Smooth muscle cell of bladder (primary cell): ENCODE measurements around the gene BTNL3. TPM values are rescaled to one million over a fixed set of nuclear protein-coding genes. Genes with fewer than 3 reads are reported as not detected.

Source experiments
- total RNA-seq: library from RNA; depleted of rRNA; stranded (reverse); fragments of >200 nt; gene quantifications from 2 replicates; pipeline ENCODE4 v1.2.3, GENCODE V29; 2014

The BTNL3 gene
- total RNA-seq: not detected in 2 replicates

GRCh38 chr5:180988592-180988991 lies at the start of gene BTNL3:
Gene BTNL3 (plus strand): TSS chr5:180988846. CDS start chr5:180989029, 183 bp downstream.

GRCh38 chr5:181039931-181040630 lies 51.4 kb downstream of the BTNL3 start, which contains the start of gene BTNL9:
Gene BTNL9 (plus strand): TSS chr5:181040266. CDS start chr5:181045490, 5,224 bp downstream.

Other genes with a start within 250 kb of the BTNL3 start
- not detected in 2 replicates for gene OR2Y1, start 248.8 kb upstream of the BTNL3 start, total RNA-seq
- 71.5 and 103 TPM in 2 replicates for gene MGAT1, start 186.0 kb upstream of the BTNL3 start, total RNA-seq
- gene ZFP62, start 127.6 kb upstream of the BTNL3 start, total RNA-seq: 16.6 and 19.0 TPM in 2 replicates
- not detected in 2 replicates for gene BTNL8, start 89.7 kb upstream of the BTNL3 start, total RNA-seq
- not detected in 2 replicates for gene BTNL9, start 51.4 kb downstream of the BTNL3 start, total RNA-seq
- not detected in 2 replicates for gene OR2V1, start 142.3 kb downstream of the BTNL3 start, total RNA-seq
- gene OR2V2, start 158.7 kb downstream of the BTNL3 start, total RNA-seq: not detected in 2 replicates
- gene TRIM7, start 216.3 kb downstream of the BTNL3 start, total RNA-seq: 1.2 and 2.8 TPM in 2 replicates
- gene TRIM41, start 234.4 kb downstream of the BTNL3 start, total RNA-seq: 14.2 and 15.9 TPM in 2 replicates